Neural progenitor cell (in vitro differentiated cells): Measurements from ENCODE around the gene DNAJB2.

Source experiments
- EZH2phosphoT487 ChIP-seq: fragments of 200-600 bp; sonication (generic); IDR thresholded peaks from 2 replicates; pipeline ENCODE4 v1.6.1; 2017; ENCODE audit warnings: antibody characterized with exemption
- TF ChIP-seq, protein P1 (sequence below): fragments of 200-600 bp; sonication (generic); IDR thresholded peaks from 2 replicates; pipeline ENCODE4 v1.5.1; 2017; ENCODE audit warnings: antibody characterized with exemption, mild to moderate bottlenecking

DNA sequence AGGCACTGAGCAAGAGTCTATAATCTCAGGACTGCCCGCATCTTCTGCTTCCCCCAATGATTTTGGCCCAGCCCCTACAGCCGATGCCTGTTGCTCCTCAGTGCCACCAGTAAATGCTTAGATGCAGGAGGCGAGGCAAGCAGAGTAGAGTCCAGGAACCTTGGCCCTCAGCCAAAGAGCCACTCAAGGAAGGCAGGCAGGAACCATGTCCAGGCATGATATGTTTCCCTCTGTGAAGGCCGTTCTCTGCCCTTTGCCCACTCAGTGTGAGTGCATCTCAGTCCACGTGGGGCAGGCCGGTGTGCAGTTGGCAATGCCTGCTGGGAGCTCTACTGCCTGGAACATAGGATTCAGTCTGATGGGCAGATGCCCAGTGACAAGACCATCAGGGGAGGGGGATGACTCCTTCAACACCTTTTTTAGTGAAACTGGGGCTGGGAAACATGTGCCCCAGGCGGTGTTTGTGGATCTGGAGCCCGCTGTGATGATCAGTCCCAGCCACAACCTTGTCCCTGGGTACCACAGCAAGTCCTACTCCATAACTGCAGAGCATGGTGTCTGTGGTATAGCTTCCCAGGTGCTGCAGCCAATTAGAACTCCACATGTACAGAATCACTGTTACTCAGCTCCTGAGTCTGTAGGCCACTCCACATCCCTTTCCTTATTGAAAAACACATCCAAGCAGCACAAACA, 9.7 kb upstream of the DNAJB2 start:
- TF ChIP-seq, protein P1, sequence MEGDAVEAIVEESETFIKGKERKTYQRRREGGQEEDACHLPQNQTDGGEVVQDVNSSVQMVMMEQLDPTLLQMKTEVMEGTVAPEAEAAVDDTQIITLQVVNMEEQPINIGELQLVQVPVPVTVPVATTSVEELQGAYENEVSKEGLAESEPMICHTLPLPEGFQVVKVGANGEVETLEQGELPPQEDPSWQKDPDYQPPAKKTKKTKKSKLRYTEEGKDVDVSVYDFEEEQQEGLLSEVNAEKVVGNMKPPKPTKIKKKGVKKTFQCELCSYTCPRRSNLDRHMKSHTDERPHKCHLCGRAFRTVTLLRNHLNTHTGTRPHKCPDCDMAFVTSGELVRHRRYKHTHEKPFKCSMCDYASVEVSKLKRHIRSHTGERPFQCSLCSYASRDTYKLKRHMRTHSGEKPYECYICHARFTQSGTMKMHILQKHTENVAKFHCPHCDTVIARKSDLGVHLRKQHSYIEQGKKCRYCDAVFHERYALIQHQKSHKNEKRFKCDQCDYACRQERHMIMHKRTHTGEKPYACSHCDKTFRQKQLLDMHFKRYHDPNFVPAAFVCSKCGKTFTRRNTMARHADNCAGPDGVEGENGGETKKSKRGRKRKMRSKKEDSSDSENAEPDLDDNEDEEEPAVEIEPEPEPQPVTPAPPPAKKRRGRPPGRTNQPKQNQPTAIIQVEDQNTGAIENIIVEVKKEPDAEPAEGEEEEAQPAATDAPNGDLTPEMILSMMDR: no peak
- TF ChIP-seq EZH2phosphoT487: no peak
